Mononuclear cell (primary cell): ENCODE measurements around the gene RBL2. TPM values are rescaled to one million over a fixed set of nuclear protein-coding genes. Genes with fewer than 3 reads are reported as not detected.
"Not testable (repeated sequence)": the region's sequence is repeated elsewhere in the genome, so short reads cannot be mapped to it uniquely, and the experiment has no call there.

ENCODE experiments used
- H3K27me3 ChIP-seq: 2 replicates; pipeline ENCODE4 v1.6.0; 2011; ENCODE audit warnings: low read length, control low read depth; ENCODE audit not compliant: insufficient read depth
- H3K4me1 ChIP-seq: 2 replicates; pipeline ENCODE4 v1.5.1; 2011; ENCODE audit warnings: mild to moderate bottlenecking, low read length, control low read depth; ENCODE audit not compliant: insufficient read depth
- H3K4me3 ChIP-seq: 2 replicates; pipeline ENCODE4 v1.5.1; 2011; ENCODE audit warnings: mild to moderate bottlenecking, low read length, moderate library complexity
- H3K9me3 ChIP-seq: 2 replicates; pipeline ENCODE4 v1.5.1; 2011; ENCODE audit warnings: low read depth, mild to moderate bottlenecking, control low read depth, low read length
- total RNA-seq: library from RNA; depleted of rRNA; stranded (reverse); fragments of >200 nt; gene quantifications from one replicate; pipeline ENCODE4 v1.2.3, GENCODE V29; 2012

Gene RBL2
- total RNA-seq, 1 donor: 185 TPM

DNA sequence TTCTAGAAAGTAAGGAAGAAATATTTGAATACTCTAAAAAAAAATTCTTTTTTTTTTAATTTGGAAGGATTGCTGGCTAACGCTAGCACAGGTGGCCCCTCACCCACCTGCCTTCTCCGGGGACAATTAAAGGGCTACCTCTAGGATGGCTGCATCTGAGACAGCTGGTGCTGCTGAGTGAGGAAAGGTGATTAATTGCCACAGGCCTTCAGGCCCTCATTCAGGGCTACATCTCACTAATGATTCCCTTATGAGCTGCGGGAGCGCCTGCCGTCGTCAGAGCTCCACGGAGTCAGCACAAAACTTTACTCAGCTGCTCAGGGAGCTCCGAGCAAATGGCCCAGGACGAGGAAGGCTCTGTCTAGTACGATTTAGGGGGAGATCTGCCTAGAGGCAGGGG lies 95.8 kb downstream of the RBL2 start:
- H3K27me3 ChIP-seq: no peaks in the 10 kb centered on the region
- H3K4me3 ChIP-seq: no peak overlapping the region
- no peaks in the 10 kb centered on the region for H3K9me3 ChIP-seq
- no peaks in the 10 kb centered on the region for H3K4me1 ChIP-seq

- no peak overlapping the region for H3K4me3 ChIP-seq
- H3K27me3 ChIP-seq: no peaks in the 10 kb centered on the region
- H3K9me3 ChIP-seq: no peaks in the 10 kb centered on the region
- no peaks in the 10 kb centered on the region for H3K4me1 ChIP-seq
Measured at GRCh38 chr16:53530741-53531140, 96.5 kb downstream of the RBL2 start.

- H3K4me1 ChIP-seq: no peaks in the 10 kb centered on the region
- no peaks in the 10 kb centered on the region for H3K27me3 ChIP-seq
- no peaks in the 10 kb centered on the region for H3K9me3 ChIP-seq
- no peak overlapping the region for H3K4me3 ChIP-seq
Measured at GRCh38 chr16:53534206-53534605, 99.9 kb downstream of the RBL2 start.

DNA sequence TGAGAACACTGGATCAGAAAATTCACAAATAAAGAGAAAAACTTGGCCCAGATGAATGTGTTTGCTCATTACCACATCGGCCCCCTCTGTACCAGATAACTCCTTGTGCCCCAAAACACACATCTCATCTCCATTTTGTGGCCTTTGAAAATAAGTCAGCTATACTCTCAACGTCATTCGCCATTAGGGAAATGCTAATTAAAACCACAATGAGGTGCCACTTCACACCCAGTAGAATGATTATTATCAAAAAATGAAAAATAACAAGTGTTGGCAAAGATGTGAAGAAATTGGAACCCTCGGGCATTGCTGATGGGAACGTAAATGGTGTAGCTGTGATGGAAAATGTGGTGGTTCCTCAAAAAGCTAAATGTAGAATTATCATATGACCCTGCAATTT lies 103.4 kb downstream of the RBL2 start:
- Histone ChIP-seq H3K4me1 (no peaks in the 10 kb centered on the region), H3K4me3 (no peak overlapping the region), H3K27me3 (peaks cover 6% of the 10 kb centered on the region), H3K9me3 (no peaks in the 10 kb centered on the region)

DNA sequence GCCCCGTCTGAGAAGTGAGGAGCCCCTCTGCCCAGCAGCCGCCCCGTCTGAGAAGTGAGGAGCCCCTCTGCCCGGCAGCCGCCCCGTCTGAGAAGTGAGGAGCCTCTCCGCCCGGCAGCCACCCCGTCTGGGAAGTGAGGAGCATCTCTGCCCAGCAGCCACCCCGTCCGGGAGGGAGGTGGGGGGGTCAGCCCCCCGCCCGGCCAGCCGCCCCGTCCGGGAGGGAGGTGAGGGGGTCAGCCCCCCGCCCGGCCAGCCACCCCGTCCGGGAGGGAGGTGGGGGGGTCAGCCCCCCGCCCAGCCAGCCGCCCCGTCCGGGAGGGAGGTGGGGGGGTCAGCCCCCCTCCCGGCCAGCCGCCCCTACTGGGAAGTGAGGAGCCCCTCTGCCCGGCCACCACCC lies 105.1 kb downstream of the RBL2 start:
- H3K4me1 ChIP-seq, H3K27me3 ChIP-seq, H3K9me3 ChIP-seq, H3K4me3 ChIP-seq: not testable (repeated sequence)

GRCh38 chr16:53539759-53540718 lies 105.8 kb downstream of the RBL2 start:
- H3K4me3 ChIP-seq, H3K4me1 ChIP-seq, H3K9me3 ChIP-seq: not testable (repeated sequence)
- H3K27me3 ChIP-seq: peaks cover 13% of the 10 kb centered on the region

Other genes with a start within 250 kb of the RBL2 start
- 42.3 TPM for gene AKTIP, start 68.7 kb downstream of the RBL2 start, total RNA-seq